ENCODE data around the gene HCN4. TPM values are rescaled to one million over a fixed set of nuclear protein-coding genes. Genes with fewer than 3 reads are reported as not detected.

Gene HCN4
- polyA plus RNA-seq, 1 donor from 2014 or later, result 4.0 TPM

DNA sequence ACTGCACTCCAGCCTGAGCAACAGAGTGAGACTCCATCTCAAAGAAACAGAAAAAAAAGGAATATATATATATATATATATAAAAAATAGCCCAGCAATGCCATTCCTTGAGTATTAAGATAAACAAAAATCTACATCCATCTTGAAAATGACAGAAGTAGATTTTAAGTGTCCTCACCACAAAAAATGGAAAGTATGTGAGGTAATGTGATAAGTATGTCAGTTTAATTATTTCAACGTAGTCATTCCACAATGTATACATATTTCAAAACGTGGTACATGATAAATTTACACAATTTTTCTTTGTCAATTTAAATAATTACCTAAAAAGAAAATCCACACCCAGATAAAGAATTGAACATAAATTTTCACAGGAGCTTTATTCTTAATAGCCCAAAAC, 54.9 kb downstream of the HCN4 start:
- H4K20me1 ChIP-seq (ENCODE audit: insufficient read depth), result no peaks in the 10 kb centered on the region
- H3K9me2 ChIP-seq (ENCODE audit: insufficient read depth, low read length), result no peaks in the 10 kb centered on the region
- no peaks in the 10 kb centered on the region for H3K9me3 ChIP-seq (ENCODE audit: low read length)
- H3K27ac ChIP-seq (ENCODE audit: low read length), result no peak overlapping the region
- H2AFZ ChIP-seq (ENCODE audit: low read depth, low read length), result no peak overlapping the region
- H3K79me2 ChIP-seq (replicated peaks; ENCODE audit: insufficient read depth, low read length), result no peaks in the 10 kb centered on the region
- no peak overlapping the region for H3K4me3 ChIP-seq (ENCODE audit: low read length)
- no peak overlapping the region for H3K4me2 ChIP-seq (ENCODE audit: low read length)
- TF ChIP-seq SMC3 (conservative IDR thresholded peaks at IDR 0.05; ENCODE audit: poor library complexity) (no peak), RAD21 (conservative IDR thresholded peaks at IDR 0.05) (no peak), TAF1 (IDR thresholded peaks at IDR 0.05; ENCODE audit: low read depth) (no peak), EP300 (conservative IDR thresholded peaks at IDR 0.05; ENCODE audit: poor library complexity, severe bottlenecking) (no peak), EZH2 (IDR thresholded peaks at IDR 0.05; ENCODE audit: borderline replicate concordance, insufficient read depth, low read length, poor library complexity, severe bottlenecking) (no peak), MXI1 (conservative IDR thresholded peaks at IDR 0.05; ENCODE audit: poor library complexity, severe bottlenecking) (no peak), POLR2AphosphoS5 (IDR thresholded peaks at IDR 0.05) (no peak)
- TF ChIP-seq, protein P1, sequence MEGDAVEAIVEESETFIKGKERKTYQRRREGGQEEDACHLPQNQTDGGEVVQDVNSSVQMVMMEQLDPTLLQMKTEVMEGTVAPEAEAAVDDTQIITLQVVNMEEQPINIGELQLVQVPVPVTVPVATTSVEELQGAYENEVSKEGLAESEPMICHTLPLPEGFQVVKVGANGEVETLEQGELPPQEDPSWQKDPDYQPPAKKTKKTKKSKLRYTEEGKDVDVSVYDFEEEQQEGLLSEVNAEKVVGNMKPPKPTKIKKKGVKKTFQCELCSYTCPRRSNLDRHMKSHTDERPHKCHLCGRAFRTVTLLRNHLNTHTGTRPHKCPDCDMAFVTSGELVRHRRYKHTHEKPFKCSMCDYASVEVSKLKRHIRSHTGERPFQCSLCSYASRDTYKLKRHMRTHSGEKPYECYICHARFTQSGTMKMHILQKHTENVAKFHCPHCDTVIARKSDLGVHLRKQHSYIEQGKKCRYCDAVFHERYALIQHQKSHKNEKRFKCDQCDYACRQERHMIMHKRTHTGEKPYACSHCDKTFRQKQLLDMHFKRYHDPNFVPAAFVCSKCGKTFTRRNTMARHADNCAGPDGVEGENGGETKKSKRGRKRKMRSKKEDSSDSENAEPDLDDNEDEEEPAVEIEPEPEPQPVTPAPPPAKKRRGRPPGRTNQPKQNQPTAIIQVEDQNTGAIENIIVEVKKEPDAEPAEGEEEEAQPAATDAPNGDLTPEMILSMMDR (IDR thresholded peaks at IDR 0.05; ENCODE audit: poor library complexity, severe bottlenecking), result no peak
- TF ChIP-seq, protein P2, sequence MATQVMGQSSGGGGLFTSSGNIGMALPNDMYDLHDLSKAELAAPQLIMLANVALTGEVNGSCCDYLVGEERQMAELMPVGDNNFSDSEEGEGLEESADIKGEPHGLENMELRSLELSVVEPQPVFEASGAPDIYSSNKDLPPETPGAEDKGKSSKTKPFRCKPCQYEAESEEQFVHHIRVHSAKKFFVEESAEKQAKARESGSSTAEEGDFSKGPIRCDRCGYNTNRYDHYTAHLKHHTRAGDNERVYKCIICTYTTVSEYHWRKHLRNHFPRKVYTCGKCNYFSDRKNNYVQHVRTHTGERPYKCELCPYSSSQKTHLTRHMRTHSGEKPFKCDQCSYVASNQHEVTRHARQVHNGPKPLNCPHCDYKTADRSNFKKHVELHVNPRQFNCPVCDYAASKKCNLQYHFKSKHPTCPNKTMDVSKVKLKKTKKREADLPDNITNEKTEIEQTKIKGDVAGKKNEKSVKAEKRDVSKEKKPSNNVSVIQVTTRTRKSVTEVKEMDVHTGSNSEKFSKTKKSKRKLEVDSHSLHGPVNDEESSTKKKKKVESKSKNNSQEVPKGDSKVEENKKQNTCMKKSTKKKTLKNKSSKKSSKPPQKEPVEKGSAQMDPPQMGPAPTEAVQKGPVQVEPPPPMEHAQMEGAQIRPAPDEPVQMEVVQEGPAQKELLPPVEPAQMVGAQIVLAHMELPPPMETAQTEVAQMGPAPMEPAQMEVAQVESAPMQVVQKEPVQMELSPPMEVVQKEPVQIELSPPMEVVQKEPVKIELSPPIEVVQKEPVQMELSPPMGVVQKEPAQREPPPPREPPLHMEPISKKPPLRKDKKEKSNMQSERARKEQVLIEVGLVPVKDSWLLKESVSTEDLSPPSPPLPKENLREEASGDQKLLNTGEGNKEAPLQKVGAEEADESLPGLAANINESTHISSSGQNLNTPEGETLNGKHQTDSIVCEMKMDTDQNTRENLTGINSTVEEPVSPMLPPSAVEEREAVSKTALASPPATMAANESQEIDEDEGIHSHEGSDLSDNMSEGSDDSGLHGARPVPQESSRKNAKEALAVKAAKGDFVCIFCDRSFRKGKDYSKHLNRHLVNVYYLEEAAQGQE (IDR thresholded peaks at IDR 0.05; ENCODE audit: borderline replicate concordance), result no peak
- no peak overlapping the region for H3K9ac ChIP-seq (ENCODE audit: low read length)
- peaks cover 5% of the 10 kb centered on the region for H3F3A ChIP-seq (ENCODE audit: insufficient read depth, low read length, poor library complexity, severe bottlenecking)
- H3K27me3 ChIP-seq (ENCODE audit: insufficient read depth, low read depth, low read length), result no peaks in the 10 kb centered on the region
- no peaks in the 10 kb centered on the region for H3K36me3 ChIP-seq (ENCODE audit: insufficient read depth, low read length)

DNA sequence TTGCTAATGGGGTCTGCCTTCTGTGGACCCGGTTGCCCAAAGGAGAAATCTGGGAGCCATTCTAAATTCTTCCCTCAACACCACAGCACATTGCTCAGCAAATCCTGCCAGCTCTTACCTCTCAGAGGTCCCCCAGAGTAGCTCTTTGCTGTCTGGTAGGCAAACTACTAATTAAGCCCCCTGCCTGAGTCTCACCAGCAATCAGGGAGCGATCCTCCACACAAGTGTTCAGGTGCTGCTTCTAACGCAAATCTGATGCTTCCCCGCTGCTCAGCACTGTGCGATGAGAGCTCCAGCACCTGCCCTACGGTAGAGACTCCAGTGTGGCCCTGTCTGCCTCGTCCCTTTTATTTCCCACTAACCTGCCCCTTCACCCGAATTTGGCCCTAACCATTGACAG, 60.5 kb downstream of the HCN4 start:
- TF ChIP-seq SMC3 (conservative IDR thresholded peaks at IDR 0.05; ENCODE audit: poor library complexity) (no peak), POLR2AphosphoS5 (IDR thresholded peaks at IDR 0.05) (peak; percentile 68), EZH2 (IDR thresholded peaks at IDR 0.05; ENCODE audit: borderline replicate concordance, insufficient read depth, low read length, poor library complexity, severe bottlenecking) (no peak)
- TF ChIP-seq, protein P1 (IDR thresholded peaks at IDR 0.05; ENCODE audit: poor library complexity, severe bottlenecking), result no peak
- TF ChIP-seq, protein P2 (IDR thresholded peaks at IDR 0.05; ENCODE audit: borderline replicate concordance), result no peak

More for the DNA sequence above, 60.5 kb downstream of the HCN4 start:
- H3K27me3 ChIP-seq (ENCODE audit: insufficient read depth, low read depth, low read length), result no peaks in the 10 kb centered on the region
- no peak overlapping the region for H3K4me2 ChIP-seq (ENCODE audit: low read length)
- H3K36me3 ChIP-seq (ENCODE audit: insufficient read depth, low read length), result no peaks in the 10 kb centered on the region
- H4K20me1 ChIP-seq (ENCODE audit: insufficient read depth), result no peaks in the 10 kb centered on the region
- H3K4me3 ChIP-seq (ENCODE audit: low read length), result no peak overlapping the region
- H3K27ac ChIP-seq (ENCODE audit: low read length), result no peak overlapping the region
- no peak overlapping the region for H2AFZ ChIP-seq (ENCODE audit: low read depth, low read length)
- H3K9me2 ChIP-seq (ENCODE audit: insufficient read depth, low read length), result no peaks in the 10 kb centered on the region
- H3F3A ChIP-seq (ENCODE audit: insufficient read depth, low read length, poor library complexity, severe bottlenecking), result no peaks in the 10 kb centered on the region
- no peaks in the 10 kb centered on the region for H3K9me3 ChIP-seq (ENCODE audit: low read length)
- H3K79me2 ChIP-seq (replicated peaks; ENCODE audit: insufficient read depth, low read length), result no peaks in the 10 kb centered on the region
- H3K9ac ChIP-seq (ENCODE audit: low read length), result no peak overlapping the region

Measured in neural cell (in vitro differentiated cells).